T-helper 2 cell treated with Interferon-gamma antibody and Interleukin-4, amounts not matched to agents 5 μg/mL and 100 μg/mL, for 36 hours (primary cell): ENCODE measurements around the gene PODN.

Experiments used
- DNase-seq: peaks from one replicate; pipeline ENCODE4 v3.0.0; 2021; ENCODE audit warnings: low spot score
- H3K27ac Mint-ChIP-seq: one replicate; pipeline ENCODE4 v1.8.0; 2021; ENCODE audit warnings: mild to moderate bottlenecking, mixed read lengths
- H3K27me3 Mint-ChIP-seq: one replicate; pipeline ENCODE4 v1.8.0; 2021; ENCODE audit warnings: low read depth, mixed read lengths
- H3K36me3 Mint-ChIP-seq: one replicate; pipeline ENCODE4 v1.8.0; 2021; ENCODE audit warnings: low read depth, mixed read lengths
- H3K4me1 Mint-ChIP-seq: one replicate; pipeline ENCODE4 v1.8.0; 2021; ENCODE audit warnings: low read depth, mixed read lengths
- H3K4me3 Mint-ChIP-seq: one replicate; pipeline ENCODE4 v1.8.0; 2022; ENCODE audit warnings: mild to moderate bottlenecking, moderate library complexity, mixed read lengths
- H3K9me3 Mint-ChIP-seq: one replicate; pipeline ENCODE4 v1.8.0; 2021; ENCODE audit warnings: mixed read lengths

Gene PODN

DNA sequence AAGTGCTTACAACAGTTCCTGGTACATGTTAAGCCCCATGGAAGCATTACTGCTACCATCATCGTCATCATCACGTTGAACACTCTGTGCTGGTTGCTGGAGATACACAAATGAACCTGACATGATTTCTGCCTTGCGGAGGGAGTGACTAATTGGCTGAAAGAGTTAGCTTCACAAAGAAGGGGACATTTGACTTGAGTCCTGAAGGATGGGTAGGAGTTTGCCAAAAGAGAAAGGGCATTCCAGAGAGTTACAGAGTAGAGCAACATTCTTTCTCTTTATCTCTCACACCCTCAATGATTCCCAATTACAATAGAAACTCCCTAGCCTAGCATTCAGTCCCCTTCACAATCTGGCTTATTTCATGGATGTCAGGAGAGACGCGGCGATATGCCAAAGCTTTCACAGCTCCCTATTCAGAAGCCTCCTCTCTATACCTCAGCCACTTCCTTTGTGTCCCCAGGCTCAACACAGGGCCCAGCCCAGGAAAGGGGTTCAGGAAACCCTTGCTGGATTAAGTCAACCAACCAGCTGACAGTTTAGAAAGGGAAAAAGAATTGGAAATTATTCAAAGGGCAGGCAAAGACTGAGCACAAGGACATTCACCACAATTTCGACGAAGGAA, 42.4 kb downstream of the PODN start:
- H3K27me3 Mint-ChIP-seq, result peaks cover 4% of the 10 kb centered on the region
- DNase-seq, result no peak
- H3K36me3 Mint-ChIP-seq, result no peaks in the 10 kb centered on the region
- no peaks in the 10 kb centered on the region for H3K9me3 Mint-ChIP-seq
- no peak overlapping the region for H3K27ac Mint-ChIP-seq
- H3K4me3 Mint-ChIP-seq, result no peak overlapping the region
- H3K4me1 Mint-ChIP-seq, result peaks cover 12% of the 10 kb centered on the region

DNA sequence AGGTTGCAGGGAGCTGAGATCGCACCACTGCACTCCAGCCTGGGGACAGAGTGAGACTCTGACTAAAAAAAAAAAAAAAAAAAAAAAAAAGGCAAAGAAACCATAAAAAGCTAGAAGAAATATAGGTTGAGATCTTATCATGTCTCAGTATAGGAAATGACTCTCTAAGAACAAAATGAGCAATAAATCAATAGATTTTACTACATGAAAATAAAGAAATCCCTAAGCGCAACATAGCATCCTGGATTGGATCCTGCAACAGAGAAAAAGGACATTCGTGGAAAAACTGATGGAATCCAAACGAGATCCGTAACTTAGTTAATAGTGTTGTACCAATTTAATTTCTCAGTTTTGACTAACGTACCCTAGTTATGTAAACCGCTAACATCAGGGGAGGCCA, 45.1 kb downstream of the PODN start:
- DNase-seq, result no peak
- peaks cover 20% of the 10 kb centered on the region for H3K4me1 Mint-ChIP-seq
- H3K4me3 Mint-ChIP-seq, result no peak overlapping the region
- no peaks in the 10 kb centered on the region for H3K9me3 Mint-ChIP-seq
- H3K27ac Mint-ChIP-seq, result peak overlapping the region; percentile 79
- no peaks in the 10 kb centered on the region for H3K36me3 Mint-ChIP-seq
- peaks cover 6% of the 10 kb centered on the region for H3K27me3 Mint-ChIP-seq

DNA sequence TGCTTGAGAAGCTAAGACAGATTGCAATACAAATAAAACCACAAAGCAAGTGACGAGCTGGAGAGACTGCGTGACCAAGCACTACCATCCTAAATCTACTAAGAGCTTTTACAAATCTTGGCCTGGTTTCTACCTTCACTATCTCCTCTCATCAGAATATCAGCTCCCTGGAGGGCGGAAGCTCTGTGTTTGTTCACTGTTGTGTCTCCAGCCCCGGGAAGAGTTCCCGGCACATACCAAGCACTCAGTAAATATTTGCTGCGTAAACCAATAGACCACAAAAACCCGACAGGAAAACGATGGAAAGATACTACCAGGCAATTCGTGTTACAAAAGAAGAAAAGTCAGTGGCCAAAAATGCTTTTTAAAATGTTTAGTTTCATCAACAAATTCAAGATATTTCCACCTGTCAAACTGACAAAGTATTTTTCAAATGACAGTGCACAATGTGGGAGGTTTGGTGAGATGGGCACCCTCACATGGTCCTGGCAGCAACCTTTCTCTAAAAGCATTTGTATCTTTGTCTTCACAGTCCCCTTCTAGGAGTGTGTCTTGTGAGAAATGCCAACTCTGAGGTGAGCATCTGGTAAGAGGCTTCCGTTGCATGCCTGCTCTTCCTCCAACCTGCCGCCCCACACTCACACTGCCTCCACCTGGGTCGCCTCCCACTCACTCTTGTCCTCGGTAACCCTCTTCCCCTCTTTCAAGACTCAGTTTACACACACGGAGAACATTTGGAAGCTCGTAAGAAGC, 45.7 kb downstream of the PODN start:
- Mint-ChIP-seq H3K36me3 (no peaks in the 10 kb centered on the region), H3K4me1 (peaks cover 20% of the 10 kb centered on the region), H3K27ac (peak overlapping the region; percentile 79), H3K27me3 (peaks cover 6% of the 10 kb centered on the region), H3K4me3 (peak overlapping the region; percentile 38), H3K9me3 (no peaks in the 10 kb centered on the region)
- no peak for DNase-seq

DNA sequence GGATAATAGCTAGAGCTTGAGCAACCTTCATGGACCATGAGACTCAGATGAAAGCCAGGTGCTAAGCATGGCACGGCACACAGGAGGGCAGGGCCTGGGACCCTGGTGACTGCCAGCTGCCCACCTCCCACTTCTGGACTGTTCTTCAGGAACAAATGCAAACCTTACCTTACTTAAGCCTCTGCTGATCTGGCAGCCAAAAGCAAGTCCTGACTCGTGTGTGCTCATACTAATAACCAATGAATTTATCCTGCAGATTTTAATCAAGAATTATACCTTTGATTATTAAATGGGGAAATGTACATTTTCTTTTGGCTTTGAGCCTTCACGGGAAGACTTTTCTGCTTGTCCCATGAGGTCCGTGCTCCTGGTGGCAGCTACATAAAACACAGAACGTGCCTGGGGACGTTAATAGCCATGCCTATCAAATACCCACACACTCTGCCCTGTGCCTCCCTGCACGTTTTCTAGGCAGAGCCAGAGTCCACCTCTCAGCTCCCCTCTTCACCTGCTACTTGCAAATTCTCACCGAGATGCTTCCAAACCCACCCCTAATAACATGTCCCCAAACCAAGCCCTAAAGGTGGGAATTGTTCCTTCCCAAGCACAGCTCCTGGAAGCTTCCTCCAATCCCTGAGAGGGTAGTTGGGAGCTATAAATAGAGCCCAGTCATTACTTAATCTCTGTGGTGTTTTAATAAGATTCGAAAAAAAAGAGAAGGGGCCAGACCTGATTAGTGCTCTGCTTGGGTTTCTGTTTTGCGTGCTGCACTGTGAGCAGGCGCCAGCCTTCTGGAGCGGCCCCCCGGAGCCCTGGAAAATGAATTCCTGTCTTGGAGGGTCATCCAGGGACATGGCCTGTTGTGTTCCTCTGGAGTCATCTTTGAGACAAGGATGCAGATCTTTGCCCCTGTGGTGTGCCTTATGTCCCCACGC, 46.9 kb downstream of the PODN start:
- H3K36me3 Mint-ChIP-seq, result no peaks in the 10 kb centered on the region
- DNase-seq, result no peak
- H3K4me3 Mint-ChIP-seq, result no peak overlapping the region
- no peaks in the 10 kb centered on the region for H3K9me3 Mint-ChIP-seq
- H3K27ac Mint-ChIP-seq, result no peak overlapping the region
- peaks cover 20% of the 10 kb centered on the region for H3K4me1 Mint-ChIP-seq
- peaks cover 6% of the 10 kb centered on the region for H3K27me3 Mint-ChIP-seq

DNA sequence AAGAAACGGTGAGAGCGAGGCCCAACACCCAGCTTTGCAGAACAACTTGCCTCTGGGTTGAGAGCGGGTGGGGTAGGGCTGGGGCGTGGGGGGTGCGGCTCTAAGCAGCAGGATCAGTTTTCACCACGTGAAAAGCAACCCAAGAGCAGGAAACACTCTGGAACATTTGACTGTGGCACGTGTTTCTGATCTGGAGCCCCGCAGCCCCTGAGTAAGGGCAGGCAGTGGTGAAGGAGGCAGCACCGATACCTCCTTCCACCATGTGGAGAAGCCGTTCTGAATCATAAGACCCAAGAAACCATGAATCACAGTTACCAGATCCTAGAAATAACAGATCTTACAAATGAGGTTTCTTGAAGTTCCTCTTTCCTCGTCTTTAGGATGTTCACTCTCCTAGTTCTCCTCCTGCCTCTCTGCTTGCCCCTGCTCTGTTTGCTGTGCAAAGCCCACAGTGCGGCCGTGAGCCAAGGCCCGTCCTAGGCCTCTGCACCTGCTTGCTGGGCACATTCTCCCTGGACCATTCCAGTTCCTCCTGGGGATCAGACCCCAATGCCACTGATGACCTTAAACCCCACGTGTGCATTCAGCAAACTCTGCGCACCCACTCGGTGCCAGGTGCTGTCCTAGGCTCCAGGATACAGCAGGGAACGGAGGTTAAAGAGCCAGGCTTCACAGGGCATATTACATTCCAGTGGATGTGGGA, 48.5 kb downstream of the PODN start:
- Mint-ChIP-seq H3K27me3 (peaks cover 6% of the 10 kb centered on the region), H3K27ac (no peak overlapping the region), H3K9me3 (no peaks in the 10 kb centered on the region), H3K4me1 (peaks cover 19% of the 10 kb centered on the region), H3K36me3 (no peaks in the 10 kb centered on the region), H3K4me3 (no peak overlapping the region)
- peak; percentile 35 for DNase-seq

DNA sequence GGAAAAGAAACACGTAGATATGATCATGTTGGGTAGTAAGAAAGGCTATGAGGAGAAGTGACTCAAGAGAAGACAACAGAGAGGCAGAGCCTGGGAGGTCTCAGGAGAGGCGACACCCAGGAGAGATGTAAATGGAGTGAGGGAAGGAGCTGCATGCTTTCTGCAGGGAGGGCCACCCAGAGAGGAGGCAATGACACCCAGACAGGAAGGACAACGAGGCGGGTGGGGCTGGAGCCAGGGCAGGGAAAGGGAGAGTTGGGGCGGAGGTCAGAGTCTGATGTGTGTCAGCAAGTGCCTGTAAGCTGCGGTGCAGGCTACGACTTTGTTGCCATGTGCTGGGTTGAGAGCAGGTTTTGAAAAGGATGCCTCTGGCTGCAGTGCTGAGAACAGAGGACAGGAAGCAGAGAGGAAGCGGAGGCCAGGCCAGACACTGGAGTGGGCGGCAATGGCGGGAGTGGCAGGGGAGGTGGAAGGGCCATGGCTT, 49.1 kb downstream of the PODN start:
- no peak for DNase-seq
- Mint-ChIP-seq H3K4me3 (no peak overlapping the region), H3K27ac (peak overlapping the region; percentile 4), H3K9me3 (no peaks in the 10 kb centered on the region), H3K27me3 (peaks cover 6% of the 10 kb centered on the region), H3K4me1 (peaks cover 19% of the 10 kb centered on the region), H3K36me3 (no peaks in the 10 kb centered on the region)

DNA sequence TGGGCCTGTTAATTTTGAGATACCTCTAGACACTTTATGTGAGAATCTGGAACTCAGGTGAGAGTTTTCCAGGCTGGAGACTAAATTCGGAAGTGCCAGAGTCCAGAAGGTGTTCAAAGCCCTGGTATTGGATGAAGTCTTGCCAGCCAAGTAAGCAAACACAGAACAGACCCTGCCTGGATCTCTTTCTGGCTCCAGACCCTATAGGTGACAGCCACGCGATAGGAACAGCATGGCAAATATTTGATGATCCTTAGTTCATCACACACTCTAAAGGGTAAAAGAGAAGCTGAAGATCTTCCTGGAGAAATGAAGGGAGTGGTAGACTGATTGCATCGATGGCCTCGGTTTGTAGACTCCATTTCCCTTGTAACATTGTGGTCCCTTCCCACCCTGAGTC, 49.7 kb downstream of the PODN start:
- peaks cover 19% of the 10 kb centered on the region for H3K4me1 Mint-ChIP-seq
- no peak overlapping the region for H3K27ac Mint-ChIP-seq
- peaks cover 6% of the 10 kb centered on the region for H3K27me3 Mint-ChIP-seq
- H3K36me3 Mint-ChIP-seq, result no peaks in the 10 kb centered on the region
- no peak overlapping the region for H3K4me3 Mint-ChIP-seq
- DNase-seq, result no peak
- H3K9me3 Mint-ChIP-seq, result no peaks in the 10 kb centered on the region

DNA sequence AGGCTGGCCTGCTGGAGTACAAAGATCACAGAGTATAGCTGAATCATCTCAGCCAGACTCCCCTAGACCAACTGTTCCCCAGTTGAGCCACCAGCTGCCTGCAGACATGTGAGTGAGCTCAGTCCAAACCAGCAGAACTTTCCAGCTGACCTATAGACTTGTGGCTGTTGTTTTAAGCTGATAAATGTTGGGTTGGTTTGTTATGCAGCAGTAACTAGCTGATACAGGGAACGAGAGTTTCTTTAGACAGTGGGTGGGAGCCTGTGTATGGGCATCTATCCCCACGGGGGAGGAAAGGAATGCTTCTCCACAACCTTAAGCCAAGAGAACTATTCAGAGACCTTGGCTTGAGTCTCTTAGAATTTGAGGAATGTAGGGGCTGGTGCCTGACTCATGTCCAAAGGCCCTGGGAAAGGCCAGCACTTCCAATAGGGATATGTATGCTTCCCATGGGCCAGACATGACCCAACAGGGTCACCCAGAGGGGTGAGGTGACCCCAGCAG, 50.3 kb downstream of the PODN start:
- Mint-ChIP-seq H3K36me3 (no peaks in the 10 kb centered on the region), H3K27me3 (peaks cover 6% of the 10 kb centered on the region), H3K9me3 (no peaks in the 10 kb centered on the region), H3K4me3 (no peak overlapping the region), H3K27ac (no peak overlapping the region), H3K4me1 (peaks cover 16% of the 10 kb centered on the region)
- no peak for DNase-seq

DNA sequence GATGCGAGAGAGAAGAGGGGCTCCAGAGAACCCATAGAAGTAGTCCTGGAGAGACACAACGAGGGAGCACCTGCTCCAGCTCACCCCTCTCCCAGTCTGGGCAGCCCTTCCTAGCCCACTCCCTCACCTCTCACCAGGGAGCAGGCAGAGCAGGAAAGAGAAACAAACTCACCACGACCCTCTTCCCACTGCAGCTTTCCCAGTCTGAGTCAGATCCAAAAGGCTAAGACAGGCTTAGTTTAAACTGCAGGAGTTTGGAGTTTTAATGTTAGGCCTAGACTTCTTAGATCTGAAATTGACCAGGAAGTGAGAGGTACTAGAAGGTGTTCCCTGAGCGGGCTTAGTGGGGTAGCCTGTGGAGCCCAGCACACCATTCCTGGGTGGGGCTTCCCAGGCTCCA, 50.8 kb downstream of the PODN start:
- H3K4me3 Mint-ChIP-seq, result no peak overlapping the region
- H3K36me3 Mint-ChIP-seq, result no peaks in the 10 kb centered on the region
- H3K4me1 Mint-ChIP-seq, result peaks cover 12% of the 10 kb centered on the region
- DNase-seq, result no peak
- no peaks in the 10 kb centered on the region for H3K9me3 Mint-ChIP-seq
- peaks cover 6% of the 10 kb centered on the region for H3K27me3 Mint-ChIP-seq
- H3K27ac Mint-ChIP-seq, result no peak overlapping the region

DNA sequence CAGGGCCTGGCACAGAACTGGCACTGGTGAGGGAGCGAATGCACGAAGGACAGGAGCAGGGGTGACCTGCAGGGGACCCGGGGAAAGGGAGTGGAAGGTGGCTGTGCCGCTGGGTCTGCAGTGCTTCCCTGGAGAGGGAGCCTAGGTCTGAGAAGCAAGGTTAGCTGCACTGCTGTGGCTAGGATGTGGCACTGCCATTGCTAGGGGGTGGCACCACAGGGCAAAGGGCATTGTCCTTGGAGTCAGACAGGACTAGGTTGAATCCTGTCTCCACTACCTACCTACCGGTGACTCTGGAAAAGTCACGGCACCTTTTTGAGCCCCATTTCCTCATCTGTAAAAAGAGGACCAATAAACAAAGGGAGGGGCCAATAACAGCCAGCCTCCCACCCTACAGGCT, 52.1 kb downstream of the PODN start:
- no peaks in the 10 kb centered on the region for H3K36me3 Mint-ChIP-seq
- DNase-seq, result no peak
- H3K4me3 Mint-ChIP-seq, result no peak overlapping the region
- peaks cover 8% of the 10 kb centered on the region for H3K4me1 Mint-ChIP-seq
- H3K27ac Mint-ChIP-seq, result no peak overlapping the region
- no peaks in the 10 kb centered on the region for H3K9me3 Mint-ChIP-seq
- peaks cover 2% of the 10 kb centered on the region for H3K27me3 Mint-ChIP-seq

DNA sequence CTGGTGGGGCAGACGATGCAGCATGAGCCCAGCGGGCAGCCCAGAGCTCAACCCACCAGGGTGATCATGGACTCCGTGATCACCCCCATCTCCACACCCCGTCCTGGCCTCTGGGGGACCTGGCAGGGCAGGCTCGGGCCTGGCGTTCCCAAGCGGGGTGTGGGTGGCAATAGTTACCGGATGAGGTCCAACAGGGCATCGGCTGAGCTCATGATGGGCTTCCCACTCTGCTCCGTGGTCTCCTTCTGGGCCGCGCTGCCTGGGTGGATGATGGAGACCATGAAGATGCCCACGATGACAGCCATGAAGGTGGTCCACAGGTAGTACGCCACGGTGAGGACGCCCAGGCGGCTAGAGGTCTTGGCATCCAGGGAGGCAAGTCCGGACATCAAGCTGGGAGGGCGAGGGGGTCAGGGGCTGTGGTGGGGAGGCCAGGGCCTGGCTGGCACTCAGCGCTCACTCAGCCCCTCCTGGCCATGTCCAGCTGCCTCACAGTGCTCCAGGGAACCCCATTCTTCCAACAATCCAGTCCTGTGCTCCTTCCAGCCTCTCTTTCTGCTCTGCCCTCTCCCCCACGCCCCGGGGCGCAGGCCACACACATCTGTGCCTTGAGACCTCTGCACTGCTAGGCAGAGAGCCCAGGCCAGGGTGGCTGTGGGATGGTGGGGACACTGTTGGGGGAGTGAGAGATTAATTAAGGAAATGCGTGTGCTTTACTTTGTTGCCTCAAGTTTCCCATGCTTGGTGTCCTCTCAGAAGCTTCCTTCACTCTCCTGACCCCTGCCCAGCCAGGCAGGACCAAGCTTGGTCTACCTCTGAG, 52.8 kb downstream of the PODN start:
- H3K4me3 Mint-ChIP-seq, result no peak overlapping the region
- H3K36me3 Mint-ChIP-seq, result no peaks in the 10 kb centered on the region
- no peaks in the 10 kb centered on the region for H3K9me3 Mint-ChIP-seq

DNA sequence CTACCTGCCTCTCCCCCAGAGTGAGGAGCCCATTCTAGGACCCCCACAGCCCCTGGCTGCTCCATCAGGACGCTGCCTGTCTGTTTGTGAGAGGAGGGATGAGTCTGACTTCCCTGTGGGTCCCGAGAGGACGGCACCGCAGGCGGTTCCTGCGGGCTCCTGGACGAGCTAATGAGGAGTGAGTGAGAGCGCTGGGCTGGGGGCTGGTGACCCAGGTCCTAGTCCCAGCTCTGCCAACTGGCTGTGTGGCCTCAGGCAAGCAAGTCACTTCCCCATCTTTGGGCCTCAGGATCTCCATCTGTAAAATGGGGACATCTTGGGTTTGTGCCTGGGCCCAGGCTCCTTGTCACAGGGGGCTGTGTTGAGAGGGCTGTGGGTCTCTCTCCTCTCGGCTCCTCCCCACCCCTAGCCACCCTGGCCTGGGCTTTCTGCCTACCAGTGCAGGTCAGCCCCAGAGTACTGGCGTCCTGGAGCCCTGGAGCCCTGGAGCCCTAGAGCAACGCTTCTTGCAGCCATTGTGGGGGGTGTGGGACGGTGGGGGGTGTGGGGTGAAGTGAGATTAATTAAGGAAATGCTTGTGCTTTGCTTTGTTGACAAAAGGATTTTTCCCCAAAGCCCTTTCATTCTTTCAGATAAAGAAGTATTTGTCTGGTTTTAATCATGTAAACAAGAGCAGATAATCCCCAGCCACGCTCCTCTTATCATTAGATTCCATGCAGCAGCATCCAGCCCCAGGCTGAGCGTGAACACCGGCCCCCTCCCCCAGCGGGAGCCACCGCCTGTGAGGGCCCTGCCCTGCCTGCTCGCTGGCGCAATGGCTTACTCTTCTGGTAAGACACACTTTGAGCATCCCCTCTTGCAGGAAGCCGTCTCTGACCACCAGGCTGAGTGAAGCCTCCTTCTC, 53.6 kb downstream of the PODN start:
- Mint-ChIP-seq H3K27me3 (no peaks in the 10 kb centered on the region), H3K4me1 (peaks cover 7% of the 10 kb centered on the region), H3K9me3 (no peaks in the 10 kb centered on the region), H3K36me3 (no peaks in the 10 kb centered on the region), H3K4me3 (no peak overlapping the region), H3K27ac (no peak overlapping the region)
- DNase-seq, result no peak

More for the DNA sequence above, 52.8 kb downstream of the PODN start:
- no peak overlapping the region for H3K27ac Mint-ChIP-seq
- peaks cover 8% of the 10 kb centered on the region for H3K4me1 Mint-ChIP-seq
- no peak for DNase-seq
- peaks cover 2% of the 10 kb centered on the region for H3K27me3 Mint-ChIP-seq
